NCI-H1694 treated with DMSO at 0.1 percent for 48 hours (cell line): ENCODE results near the gene KLHL42.
"Not testable (repeated sequence)": the region's sequence is repeated elsewhere in the genome, so short reads cannot be mapped to it uniquely, and the experiment has no call there.

Experiments
- DNase-seq: peaks from one replicate; lab custom pipeline; 2025; lab: John Stamatoyannopoulos, UW

KLHL42 gene

GRCh38 chr12:27779920-27780611 is at the start of gene KLHL42, which contains the start of gene MANSC4:
TSS of gene KLHL42 (plus strand) at chr12:27780233. CDS start at chr12:27780331, 98 bp downstream.
TSS of gene MANSC4 (minus strand) at chr12:27780236. CDS start at chr12:27771276, 8,960 bp downstream.
- DNase-seq: peak; percentile 80

- no peak for DNase-seq
These were observed 47.8 kb upstream of the KLHL42 start for GRCh38 chr12:27732281-27732680.

- peak; percentile 66 for DNase-seq
These were observed 46.9 kb upstream of the KLHL42 start for GRCh38 chr12:27733052-27733656.

- no peak for DNase-seq
These were observed 46.2 kb upstream of the KLHL42 start for GRCh38 chr12:27733791-27734190.

- DNase-seq: not testable (repeated sequence)
These were observed 45.7 kb upstream of the KLHL42 start for GRCh38 chr12:27734321-27734720.

DNA sequence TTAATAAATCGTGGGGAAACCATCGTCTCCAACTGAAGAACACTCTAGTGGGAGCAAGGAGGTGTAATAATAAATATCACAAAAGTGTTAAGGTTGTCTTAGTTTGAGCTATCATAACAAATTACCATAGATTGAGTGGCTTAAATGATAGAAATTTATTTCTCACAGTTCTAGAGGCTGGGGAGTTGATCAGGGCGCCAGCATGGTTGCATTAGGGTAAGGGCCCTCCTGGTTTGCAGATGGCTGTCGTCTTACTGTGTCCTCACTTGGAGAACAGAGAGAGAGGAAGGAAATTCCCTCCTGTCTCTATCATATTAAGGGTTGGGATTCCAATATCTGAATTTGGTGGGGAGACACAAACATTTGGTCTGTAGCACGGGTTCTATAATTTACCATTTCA is 36.4 kb upstream of the KLHL42 start:
- DNase-seq: no peak

- DNase-seq: not testable (repeated sequence)
These were observed 34.3 kb upstream of the KLHL42 start for GRCh38 chr12:27745734-27746133.

DNA sequence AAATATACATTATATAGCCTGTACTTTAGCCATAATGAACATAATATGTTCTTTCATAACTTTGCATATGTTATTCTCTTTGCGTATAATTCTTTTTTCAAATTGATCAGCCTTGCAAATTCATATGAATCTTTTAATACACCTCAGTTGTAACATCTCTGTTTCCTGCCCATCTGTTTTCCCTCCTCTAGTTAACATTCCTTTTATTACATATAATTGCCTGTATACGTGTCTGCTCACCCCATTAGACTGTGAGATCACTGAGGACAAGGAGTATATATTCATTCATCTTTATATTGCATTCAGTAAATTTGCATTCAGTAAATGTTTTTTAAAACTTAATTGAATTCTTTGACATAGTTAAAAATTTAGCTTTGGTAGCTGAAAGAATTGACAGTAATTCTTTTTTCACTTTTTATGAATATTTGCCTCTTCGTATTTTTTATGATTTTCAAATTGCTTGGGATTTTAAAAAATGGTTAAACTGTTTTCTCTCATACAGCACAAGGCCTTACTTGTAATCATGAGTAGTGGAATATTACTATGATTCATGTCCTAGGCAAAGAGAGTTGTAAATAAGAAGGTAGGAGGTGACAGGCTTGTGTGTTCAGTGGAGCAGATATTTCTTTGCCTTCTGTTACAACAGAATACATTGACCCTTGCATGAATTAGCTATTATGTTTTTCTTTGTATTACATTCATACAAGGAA is 32.8 kb upstream of the KLHL42 start:
- no peak for DNase-seq

DNA sequence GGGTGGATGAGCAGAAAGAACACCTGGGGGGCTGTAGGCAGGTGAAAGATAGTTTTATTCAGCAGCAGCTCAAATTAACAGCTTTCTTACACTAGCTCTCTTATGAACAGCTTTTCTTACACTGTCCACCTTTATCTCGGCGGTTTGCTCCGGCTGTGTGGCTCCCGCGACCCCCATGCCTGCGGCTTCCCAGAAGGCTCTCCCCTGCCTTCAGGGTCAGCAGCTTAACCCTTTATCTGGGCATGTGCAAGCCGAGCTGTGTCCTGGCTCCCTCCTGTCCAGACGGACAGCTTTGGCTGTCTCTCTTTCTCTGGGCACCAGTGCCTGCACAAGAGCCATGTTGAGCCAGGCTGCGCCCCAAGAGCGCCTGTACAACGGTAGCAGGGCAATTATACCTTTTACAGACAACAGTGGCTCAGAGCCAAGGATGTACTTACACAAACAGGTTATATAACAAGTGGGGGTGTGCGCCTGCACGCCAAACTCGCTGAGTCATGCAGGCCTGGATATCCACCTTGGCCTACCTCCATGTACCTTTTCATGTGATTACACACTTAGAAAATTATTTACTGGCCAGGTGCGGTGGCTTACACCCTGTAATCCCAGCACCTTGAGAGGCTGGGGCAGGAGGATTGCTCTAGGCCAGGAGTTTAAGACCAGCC is 28.5 kb upstream of the KLHL42 start:
- DNase-seq: no peak

- DNase-seq: no peak
These were observed 25.2 kb upstream of the KLHL42 start for GRCh38 chr12:27754795-27755194.

DNA sequence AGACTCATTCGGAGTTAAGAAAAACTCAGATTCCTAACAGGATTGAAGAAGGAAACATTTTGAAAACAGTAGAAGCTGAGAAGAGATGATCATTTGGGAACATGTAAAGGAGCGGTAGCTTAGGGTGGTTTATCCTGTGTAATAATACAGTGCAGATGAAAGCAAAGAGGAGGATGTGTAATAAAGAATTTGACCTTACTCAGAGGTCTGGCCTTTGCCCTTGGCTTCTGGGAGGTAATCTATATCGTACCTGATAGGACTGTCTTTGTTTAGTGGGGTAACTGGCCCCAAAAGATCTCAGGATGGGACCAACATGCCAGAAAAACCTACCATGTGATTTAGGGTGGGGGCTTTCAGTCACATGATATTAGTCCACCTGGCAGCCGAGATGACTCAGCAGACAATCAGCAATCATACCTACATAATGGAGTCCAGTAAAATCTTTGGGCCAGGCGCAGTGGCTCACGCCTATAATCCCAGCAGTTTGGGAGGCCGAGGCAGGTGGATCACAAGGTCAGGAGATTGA is 23.3 kb upstream of the KLHL42 start:
- no peak for DNase-seq

DNA sequence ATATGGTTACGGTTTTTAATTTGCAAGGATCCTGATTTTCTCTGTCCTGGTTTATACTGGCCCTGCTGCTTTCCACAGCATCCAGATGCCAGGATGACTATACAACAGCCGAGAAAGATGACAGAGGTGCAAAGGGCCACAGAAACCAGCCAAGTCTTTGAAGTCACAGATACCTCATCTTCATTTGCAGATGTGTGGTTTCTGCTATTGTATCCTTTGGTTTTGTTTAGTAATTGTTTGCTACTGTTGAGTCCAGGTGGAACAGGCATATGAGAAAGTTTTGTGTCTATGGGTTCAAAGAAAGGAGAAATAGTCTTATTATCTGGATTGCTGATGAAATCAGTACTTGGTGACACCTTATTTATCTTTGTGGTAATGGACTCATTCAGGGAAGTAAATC is 17.3 kb upstream of the KLHL42 start:
- no peak for DNase-seq

DNA sequence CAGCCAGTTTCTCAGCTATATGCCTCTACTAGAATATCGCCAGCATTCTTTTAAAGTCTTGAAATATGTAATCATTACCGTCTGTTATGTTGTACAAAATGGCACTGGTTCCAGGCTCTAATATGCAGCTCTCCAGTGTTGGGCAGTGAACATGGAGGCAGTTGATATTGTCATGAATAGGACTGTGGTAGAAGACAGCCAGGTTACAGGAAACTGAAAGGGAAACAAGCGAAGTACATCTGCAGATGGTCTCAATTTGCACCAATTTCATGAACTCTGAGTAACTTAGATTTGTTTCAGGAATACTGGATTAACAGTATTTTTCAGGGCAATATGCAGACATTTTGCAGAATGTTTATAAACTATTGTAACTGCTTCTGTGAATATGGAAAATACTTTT is 13.4 kb upstream of the KLHL42 start:
- DNase-seq: no peak

DNA sequence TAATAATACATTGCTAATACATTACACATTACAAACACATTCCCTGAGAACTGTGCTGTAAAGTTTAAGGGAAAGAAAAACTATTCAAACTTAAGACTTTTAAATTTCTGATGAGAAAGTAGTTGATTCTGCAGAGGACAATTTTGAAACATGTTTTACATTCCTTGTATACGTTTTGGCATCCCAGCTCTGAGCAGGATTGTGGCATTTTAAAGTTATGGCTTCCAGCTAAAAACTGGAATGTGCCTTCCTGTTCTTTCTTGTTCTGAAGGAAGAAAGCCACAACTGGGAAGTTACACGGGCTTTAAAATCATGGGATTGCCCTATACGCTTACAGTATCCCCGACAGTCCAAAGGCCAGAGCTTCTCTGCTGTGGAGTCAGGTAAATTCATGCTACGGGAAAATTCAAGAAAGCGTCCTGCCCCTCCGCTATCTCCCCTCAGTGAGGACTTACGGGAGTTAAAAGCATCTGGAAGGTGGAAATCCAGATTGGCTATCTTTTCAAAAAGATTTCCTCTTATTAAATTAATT is 10.8 kb upstream of the KLHL42 start:
- DNase-seq: no peak

DNA sequence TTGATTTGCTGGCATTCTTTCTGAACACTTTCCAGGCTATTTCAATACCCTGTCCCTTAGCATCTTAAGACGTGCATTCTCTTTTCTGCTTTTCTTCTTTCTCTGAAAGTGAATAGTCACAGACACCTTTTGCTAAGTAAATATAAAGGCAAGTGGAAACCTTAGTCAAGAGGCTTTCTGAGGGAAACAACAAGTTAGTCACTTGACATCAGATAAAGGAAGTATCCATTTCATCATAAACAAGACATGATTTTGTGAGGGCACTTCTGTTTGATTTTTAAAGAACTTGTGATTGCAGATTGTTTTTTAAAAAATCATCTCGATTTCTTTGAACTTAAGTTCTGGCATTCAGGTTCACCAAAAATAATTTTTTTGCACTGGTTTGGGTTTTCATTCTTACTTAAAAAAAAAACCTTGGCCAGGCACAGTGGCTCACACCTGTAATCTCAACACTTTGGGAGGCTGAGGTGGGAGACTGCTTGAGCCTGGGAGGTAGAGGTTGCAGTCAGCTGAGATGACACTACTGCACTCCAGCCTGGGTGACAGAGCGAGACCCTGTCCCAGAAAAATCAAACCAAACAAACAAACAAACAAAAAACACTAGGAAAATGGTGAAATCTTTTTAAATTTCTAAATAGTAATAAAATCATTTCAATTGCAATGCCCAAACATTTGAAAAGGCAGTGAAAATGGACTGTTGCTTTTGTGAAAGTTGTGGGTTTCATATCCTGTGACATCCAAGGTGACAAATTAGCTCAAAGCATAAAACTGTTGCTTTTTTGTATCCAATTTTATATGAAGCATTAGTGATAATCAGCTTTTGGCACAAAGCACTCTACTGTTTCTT is 8.3 kb upstream of the KLHL42 start:
- DNase-seq: no peak

DNA sequence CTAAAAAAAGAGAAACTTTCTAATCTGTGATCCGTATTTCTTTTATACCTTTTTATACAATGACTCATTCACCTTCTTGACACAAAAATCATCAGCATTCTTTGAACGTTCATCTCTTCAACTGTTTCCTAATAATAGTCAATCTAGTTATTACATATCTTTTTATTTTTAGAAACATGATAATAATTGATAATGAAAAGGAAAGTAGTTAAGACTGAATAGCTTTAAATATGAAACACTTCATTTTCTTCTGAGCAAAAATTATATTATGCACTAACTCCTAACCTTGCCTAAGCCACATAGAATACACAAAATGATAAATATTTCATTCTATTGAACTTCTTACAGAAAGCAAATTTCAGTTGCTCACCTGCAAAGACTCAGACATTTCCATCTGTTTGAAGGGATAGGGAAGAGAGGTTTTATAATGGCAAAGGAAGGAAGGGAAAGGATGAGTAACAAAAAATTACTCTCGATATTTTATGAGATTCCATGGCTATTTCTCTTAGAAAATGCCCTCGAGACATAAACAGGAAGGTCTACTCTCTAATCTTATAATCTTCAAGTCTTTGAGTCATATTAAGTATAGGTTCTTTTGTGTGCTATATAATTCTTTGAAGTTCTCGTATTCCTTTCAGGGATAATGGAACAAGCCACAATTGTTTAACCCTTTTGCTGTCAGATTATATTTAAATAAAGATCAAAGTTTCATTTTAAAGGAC is 7.5 kb upstream of the KLHL42 start:
- DNase-seq: no peak

GRCh38 chr12:27777141-27777540 is 2.9 kb upstream of the KLHL42 start:
- DNase-seq: no peak

DNA sequence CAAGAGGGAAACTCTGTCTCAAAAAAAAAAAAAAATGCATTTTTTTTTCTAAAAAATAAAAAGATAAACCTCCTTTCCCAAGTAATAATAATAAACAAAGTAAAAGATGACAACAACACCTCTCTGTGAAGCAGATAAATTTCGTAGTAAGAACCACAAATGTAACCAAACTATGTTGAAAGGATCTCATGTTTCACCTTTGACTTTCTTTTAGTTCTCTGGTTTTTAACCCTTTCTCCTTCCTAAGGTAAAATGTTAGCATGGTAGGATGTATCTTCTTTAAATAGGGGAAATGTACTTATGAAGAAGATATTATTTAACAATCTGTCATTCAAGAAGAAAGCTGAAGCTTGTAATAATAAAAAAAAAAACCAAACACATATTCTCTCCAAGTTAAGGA is 1.8 kb upstream of the KLHL42 start:
- no peak for DNase-seq

GRCh38 chr12:27779416-27779919 is 565 bp upstream of the KLHL42 start:
- DNase-seq: peak; percentile 75
